PFSK-1 (cell line): ENCODE measurements around the gene ISX.

Experiments used
- FOXP2 ChIP-seq: optimal IDR thresholded peaks from 2 replicates; pipeline ENCODE3; 2011; ENCODE audit warnings: borderline replicate concordance, control low read depth, inconsistent platforms; ENCODE audit not compliant: insufficient read depth; ENCODE audit errors: extremely low read length, extremely low read depth
- POLR2AphosphoS5 ChIP-seq: IDR thresholded peaks from 2 replicates; pipeline ENCODE4 v1.6.1; 2012; ENCODE audit warnings: low read depth, mild to moderate bottlenecking, control low read depth, low read length, moderate library complexity
- REST ChIP-seq, 2 experiments: IDR thresholded peaks; 2 replicates each; pipeline versions ENCODE4 v1.6.1 to v1.8.0; 2011 to 2012; ENCODE audit warnings: low read depth in 2 of 2, low read length in 2 of 2, control low read depth in 1 of 2, inconsistent platforms in 1 of 2, mild to moderate bottlenecking in 1 of 2, moderate library complexity in 1 of 2; ENCODE audit not compliant: insufficient read depth in 1 of 2
- SIN3A ChIP-seq: IDR thresholded peaks from 2 replicates; pipeline ENCODE4 v1.6.1; 2012; ENCODE audit warnings: mild to moderate bottlenecking, low read length, moderate library complexity, borderline replicate concordance; ENCODE audit not compliant: insufficient read depth
- TAF1 ChIP-seq: IDR thresholded peaks from 2 replicates; pipeline ENCODE4 v1.6.1; 2012; ENCODE audit warnings: low read length, control low read depth, borderline replicate concordance; ENCODE audit not compliant: insufficient read depth

ISX gene

GRCh38 chr22:35022291-35022690, 43.7 kb upstream of the ISX start:
- TF ChIP-seq REST (IDR thresholded peaks at IDR 0.05; ENCODE audit: insufficient read depth in 1 of 2, low read depth in 2 of 2, low read length in 2 of 2) (no peak), FOXP2 (no peak), SIN3A (no peak), TAF1 (no peak), POLR2AphosphoS5 (no peak)

GRCh38 chr22:35023692-35024363, 42.1 kb upstream of the ISX start:
- TF ChIP-seq SIN3A, result no peak
- TF ChIP-seq REST (IDR thresholded peaks at IDR 0.05; ENCODE audit: insufficient read depth in 1 of 2, low read depth in 2 of 2, low read length in 2 of 2), result no peak
- TF ChIP-seq POLR2AphosphoS5, result no peak
- no peak for TF ChIP-seq TAF1
- TF ChIP-seq FOXP2, result no peak

GRCh38 chr22:35024364-35024692, 41.6 kb upstream of the ISX start:
- TF ChIP-seq TAF1 (no peak), POLR2AphosphoS5 (no peak), REST (IDR thresholded peaks at IDR 0.05; ENCODE audit: insufficient read depth in 1 of 2, low read depth in 2 of 2, low read length in 2 of 2) (no peak)

GRCh38 chr22:35032571-35032970, 33.4 kb upstream of the ISX start:
- no peak for TF ChIP-seq POLR2AphosphoS5
- TF ChIP-seq FOXP2, result no peak
- TF ChIP-seq REST (IDR thresholded peaks at IDR 0.05; ENCODE audit: insufficient read depth in 1 of 2, low read depth in 2 of 2, low read length in 2 of 2), result no peak
- TF ChIP-seq TAF1, result no peak
- TF ChIP-seq SIN3A, result no peak

GRCh38 chr22:35033635-35034296, 32.2 kb upstream of the ISX start:
- TF ChIP-seq FOXP2 (no peak), TAF1 (no peak), SIN3A (no peak), POLR2AphosphoS5 (no peak), REST (IDR thresholded peaks at IDR 0.05; ENCODE audit: insufficient read depth in 1 of 2, low read depth in 2 of 2, low read length in 2 of 2) (no peak)
